SH-SY5Y (cell line): ENCODE data around the gene PRDM16.

ENCODE experiments used
- GATA2 ChIP-seq: IDR thresholded peaks from 2 replicates; pipeline ENCODE4 v1.6.1; 2011; ENCODE audit warnings: mild to moderate bottlenecking, low read depth, low read length
- GATA3 ChIP-seq: IDR thresholded peaks from 2 replicates; pipeline ENCODE4 v1.6.1; 2011; ENCODE audit warnings: low read depth, mild to moderate bottlenecking, low read length, moderate library complexity

- TF ChIP-seq GATA2 (no peak), GATA3 (no peak)
Measured at GRCh38 chr1:3463013-3463385, 394.0 kb downstream of the PRDM16 start.
